Kidney (tissue), 14 donors: ENCODE results near the gene CCDC187. TPM values are rescaled to one million over a fixed set of nuclear protein-coding genes. Genes with fewer than 3 reads are reported as not detected.

Experiments used
- DNase-seq, 5 donors: peaks; one replicate each; pipeline ENCODE4 v3.0.0-alpha.2; 2013 to 2020
- FAIRE-seq: peaks from 2 replicates; lab custom pipeline; 2012; peaks lifted over from hg19 to GRCh38; lab: Jason Lieb, UNC
- H3K27ac ChIP-seq, 2 donors: one replicate each; pipeline ENCODE4 v1.7.0; 2013; ENCODE audit warnings: low read depth in 2 of 2, low read length in 2 of 2, inconsistent platforms in 1 of 2
- H3K27me3 ChIP-seq: one replicate; pipeline ENCODE4 v1.7.1; 2013; ENCODE audit warnings: low read length, inconsistent platforms; ENCODE audit not compliant: control insufficient read depth, insufficient read depth
- H3K36me3 ChIP-seq, 3 donors: one replicate each; pipeline versions ENCODE4 v1.7.0 to v1.7.1; 2013; ENCODE audit warnings: low read length in 3 of 3, control low read depth in 1 of 3, inconsistent platforms in 1 of 3; ENCODE audit not compliant: insufficient read depth in 3 of 3, control insufficient read depth in 2 of 3
- H3K4me1 ChIP-seq, 3 donors: one replicate each; pipeline versions ENCODE4 v1.7.0 to v1.7.1; 2013; ENCODE audit warnings: low read length in 3 of 3, inconsistent platforms in 1 of 3, low read depth in 1 of 3; ENCODE audit not compliant: control insufficient read depth in 2 of 3, insufficient read depth in 2 of 3
- H3K4me3 ChIP-seq, 3 donors: one replicate each; pipeline versions ENCODE4 v1.7.0 to v1.8.1; 2013; ENCODE audit warnings: low read length in 3 of 3, control low read depth in 1 of 3, inconsistent platforms in 1 of 3
- H3K9ac ChIP-seq, 3 donors: one replicate each; pipeline versions ENCODE4 v1.7.0 to v1.7.1; 2013; ENCODE audit warnings: low read length in 3 of 3, control low read depth in 1 of 3, inconsistent platforms in 1 of 3
- H3K9me3 ChIP-seq, 3 donors: one replicate each; pipeline versions ENCODE4 v1.7.0 to v1.7.1; 2013; ENCODE audit warnings: low read length in 3 of 3, control low read depth in 1 of 3, inconsistent platforms in 1 of 3; ENCODE audit not compliant: control insufficient read depth in 2 of 3, insufficient read depth in 1 of 3
- intact Hi-C: fragments of 100-400 bp; cut with DNase I; formaldehyde crosslinking; loops from one replicate; pipeline ENCODE4 v1.11.1; 2022
- polyA plus RNA-seq: library from polyadenylated mRNA; stranded (reverse); fragments of 350-450 nt; fragmentation: Illumina TruSeq; extraction: RNeasy Lipid Tissue Mini Kit (QIAGEN cat#74804); gene quantifications from one replicate; pipeline ENCODE4 v1.2.3, GENCODE V29; 2014; ENCODE audit warnings: low read depth, low replicate concordance; ENCODE audit not compliant: insufficient read depth
- total RNA-seq: library from RNA; stranded (reverse); fragmentation: NEBNext Ultra II Directional; extraction: Animal tissue kit (Norgen Biotek cat#: 25700); gene quantifications from one replicate; pipeline ENCODE4 v1.2.1, GENCODE V29; 2021
- TF ChIP-seq, protein P1 (sequence below): IDR thresholded peaks from 3 replicates; pipeline ENCODE4 v1.5.1; 2012; ENCODE audit warnings: mild to moderate bottlenecking, moderate library complexity, borderline replicate concordance; ENCODE audit not compliant: insufficient read depth; ENCODE audit errors: extremely low read depth
- donor health status: control.
- donor health status: control.
- donor health status: control.
- donor health status: control.
- donor health status: control.
- donor health status: DM: yes; HTN: yes; CAD: no.
- donor health status: Normal renal cell carcinoma (clear cell type).

CCDC187 gene
- total and polyA plus RNA-seq, 2 donors from 2014 or later: 0.84 to 2.3 TPM

DNA sequence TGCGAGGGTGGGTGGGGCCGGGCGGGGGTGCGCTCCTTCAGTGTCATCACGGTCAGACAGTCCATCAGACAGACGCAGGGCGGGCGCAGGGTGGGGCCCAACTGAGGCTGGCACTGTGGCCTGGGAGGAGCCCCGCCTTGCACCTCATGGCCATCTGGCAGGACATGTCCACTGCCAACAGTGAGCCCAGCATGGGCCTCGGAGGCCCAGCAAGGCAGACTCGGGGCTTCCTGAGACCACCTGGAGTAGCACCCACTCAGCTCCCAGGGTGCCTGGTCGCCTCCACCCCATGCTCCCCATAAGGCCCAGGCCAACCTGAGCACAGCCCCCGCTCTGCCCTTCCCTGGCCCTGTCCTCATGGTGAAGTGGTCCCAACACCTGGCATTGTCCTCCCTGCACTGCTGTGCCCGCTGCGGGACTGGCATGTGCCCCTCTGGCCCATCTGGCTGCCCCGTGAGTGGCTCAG, 14.9 kb upstream of the CCDC187 start:
- H3K36me3 ChIP-seq: no peaks in the 10 kb centered on the region
- DNase-seq (peak in 1 of 5 donors; percentile 60), FAIRE-seq (no peak)
- intact Hi-C loops: no loop called here
- no peak overlapping the region for H3K9ac ChIP-seq
- no peaks in the 10 kb centered on the region for H3K4me1 ChIP-seq
- H3K9me3 ChIP-seq: peaks cover 0 to 7% (median 2%) of the 10 kb centered on the region in 3 donors
- no peak overlapping the region for H3K27ac ChIP-seq
- TF ChIP-seq, protein P1, sequence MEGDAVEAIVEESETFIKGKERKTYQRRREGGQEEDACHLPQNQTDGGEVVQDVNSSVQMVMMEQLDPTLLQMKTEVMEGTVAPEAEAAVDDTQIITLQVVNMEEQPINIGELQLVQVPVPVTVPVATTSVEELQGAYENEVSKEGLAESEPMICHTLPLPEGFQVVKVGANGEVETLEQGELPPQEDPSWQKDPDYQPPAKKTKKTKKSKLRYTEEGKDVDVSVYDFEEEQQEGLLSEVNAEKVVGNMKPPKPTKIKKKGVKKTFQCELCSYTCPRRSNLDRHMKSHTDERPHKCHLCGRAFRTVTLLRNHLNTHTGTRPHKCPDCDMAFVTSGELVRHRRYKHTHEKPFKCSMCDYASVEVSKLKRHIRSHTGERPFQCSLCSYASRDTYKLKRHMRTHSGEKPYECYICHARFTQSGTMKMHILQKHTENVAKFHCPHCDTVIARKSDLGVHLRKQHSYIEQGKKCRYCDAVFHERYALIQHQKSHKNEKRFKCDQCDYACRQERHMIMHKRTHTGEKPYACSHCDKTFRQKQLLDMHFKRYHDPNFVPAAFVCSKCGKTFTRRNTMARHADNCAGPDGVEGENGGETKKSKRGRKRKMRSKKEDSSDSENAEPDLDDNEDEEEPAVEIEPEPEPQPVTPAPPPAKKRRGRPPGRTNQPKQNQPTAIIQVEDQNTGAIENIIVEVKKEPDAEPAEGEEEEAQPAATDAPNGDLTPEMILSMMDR: no peak
- no peak overlapping the region for H3K4me3 ChIP-seq
- H3K27me3 ChIP-seq: no peaks in the 10 kb centered on the region

DNA sequence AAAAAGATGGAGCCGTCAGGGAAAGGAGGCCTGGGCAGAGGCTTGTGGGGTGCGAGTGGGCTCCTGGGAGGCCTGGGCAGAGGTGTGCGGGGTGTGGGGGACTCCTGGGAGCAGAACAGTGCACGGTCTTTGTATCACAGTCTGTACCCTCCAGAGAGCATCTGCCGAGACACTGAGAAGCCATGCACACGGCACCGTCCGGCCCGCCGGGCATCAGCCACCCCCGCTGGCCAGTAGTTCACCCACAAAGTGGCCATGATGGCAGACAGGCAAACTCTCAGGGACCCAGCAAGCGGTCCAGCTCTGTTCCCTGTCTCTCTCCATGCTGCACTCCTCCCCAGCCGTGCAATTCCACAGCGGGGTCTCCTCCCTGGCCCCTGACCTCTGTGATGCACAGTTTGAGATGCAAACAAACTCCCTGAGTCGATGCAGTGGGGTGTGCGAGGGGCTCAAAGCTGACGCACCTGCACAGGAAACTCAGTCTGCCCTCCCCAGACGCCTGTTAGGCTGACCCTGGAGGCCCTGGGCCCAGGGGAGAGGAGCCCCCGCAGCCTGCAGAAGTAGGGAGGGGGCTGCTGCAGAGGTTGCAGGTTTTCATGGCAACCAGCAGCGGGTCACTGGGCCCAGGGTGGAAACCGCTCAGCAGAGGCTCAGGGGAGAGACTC, 14.3 kb upstream of the CCDC187 start:
- FAIRE-seq: no peak
- H3K4me1 ChIP-seq: no peaks in the 10 kb centered on the region
- H3K9me3 ChIP-seq: peaks cover 0 to 7% (median 2%) of the 10 kb centered on the region in 3 donors
- H3K9ac ChIP-seq: no peak overlapping the region
- no peak overlapping the region for H3K4me3 ChIP-seq
- H3K36me3 ChIP-seq: no peaks in the 10 kb centered on the region
- no peaks in the 10 kb centered on the region for H3K27me3 ChIP-seq
- TF ChIP-seq, protein P1: no peak
- intact Hi-C loops: no loop called here
- no peak overlapping the region for H3K27ac ChIP-seq
- peak; percentile 45 to 86 (median 80) for DNase-seq

DNA sequence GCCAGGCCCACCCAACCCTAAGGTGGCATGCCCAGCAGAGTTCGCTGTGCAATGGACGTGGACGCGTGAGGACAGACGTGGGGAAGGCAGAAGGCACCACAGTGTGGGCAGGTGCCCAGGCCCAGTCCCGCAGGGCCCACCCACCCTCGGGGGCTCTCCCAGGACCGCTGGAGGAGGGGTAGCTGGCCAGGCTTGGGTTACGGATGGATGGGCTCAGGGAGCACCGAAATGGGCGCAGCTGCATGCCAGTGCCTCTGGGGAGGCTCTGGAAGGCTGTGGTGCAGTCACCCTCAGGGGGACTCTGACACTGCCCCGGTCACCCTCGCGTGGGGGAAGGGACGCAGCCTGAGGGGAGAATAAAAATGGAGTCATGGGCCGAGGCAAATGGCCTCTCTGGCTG, 13.8 kb upstream of the CCDC187 start:
- H3K4me1 ChIP-seq: no peaks in the 10 kb centered on the region
- H3K36me3 ChIP-seq: no peaks in the 10 kb centered on the region
- DNase-seq (peak in 1 of 5 donors; percentile 60), FAIRE-seq (no peak)
- H3K27ac ChIP-seq: no peak overlapping the region
- no peak overlapping the region for H3K9ac ChIP-seq
- peaks cover 0 to 7% (median 2%) of the 10 kb centered on the region in 3 donors for H3K9me3 ChIP-seq
- H3K27me3 ChIP-seq: no peaks in the 10 kb centered on the region
- no peak overlapping the region for H3K4me3 ChIP-seq
- intact Hi-C loops: no loop called here
- TF ChIP-seq, protein P1: no peak
